GM12864 (cell line): ENCODE measurements around the gene SUCLG2.

Experiments used
- DNase-seq: peaks from one replicate; pipeline ENCODE4 v3.0.0-alpha.2; 2011; ENCODE audit warnings: low read depth
- H3K4me3 ChIP-seq: 2 replicates; pipeline ENCODE4 v1.5.1; 2011; ENCODE audit warnings: mild to moderate bottlenecking, low read depth, low read length, control low read depth
- TF ChIP-seq, protein P1 (sequence below): IDR thresholded peaks from 2 replicates; pipeline ENCODE4 v1.5.1; 2011; ENCODE audit warnings: low read depth, mild to moderate bottlenecking, moderate library complexity, low read length, control low read depth, inconsistent platforms; ENCODE audit errors: missing control alignments

The SUCLG2 gene

DNA sequence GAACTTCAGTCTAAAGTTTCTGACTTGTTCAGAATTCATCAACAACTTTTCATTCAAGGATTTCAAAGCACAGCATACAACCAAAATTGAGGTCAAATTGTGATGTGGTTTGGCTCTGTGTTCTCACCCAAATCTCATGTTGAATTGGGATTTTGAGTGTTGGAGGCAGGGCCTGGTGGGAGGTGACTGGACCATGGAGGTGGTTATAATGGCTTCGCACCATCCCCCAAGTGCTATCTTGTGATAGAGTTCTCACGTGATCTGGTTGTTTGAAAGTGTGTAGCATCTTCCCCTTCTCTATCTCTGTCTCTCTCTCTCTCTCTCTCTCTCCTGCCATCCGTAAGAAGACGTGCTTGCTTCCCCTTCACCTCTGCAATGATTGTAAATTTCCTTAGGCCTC is 19.6 kb upstream of the SUCLG2 start:
- no peak for DNase-seq
- no peak overlapping the region for H3K4me3 ChIP-seq
- TF ChIP-seq, protein P1, sequence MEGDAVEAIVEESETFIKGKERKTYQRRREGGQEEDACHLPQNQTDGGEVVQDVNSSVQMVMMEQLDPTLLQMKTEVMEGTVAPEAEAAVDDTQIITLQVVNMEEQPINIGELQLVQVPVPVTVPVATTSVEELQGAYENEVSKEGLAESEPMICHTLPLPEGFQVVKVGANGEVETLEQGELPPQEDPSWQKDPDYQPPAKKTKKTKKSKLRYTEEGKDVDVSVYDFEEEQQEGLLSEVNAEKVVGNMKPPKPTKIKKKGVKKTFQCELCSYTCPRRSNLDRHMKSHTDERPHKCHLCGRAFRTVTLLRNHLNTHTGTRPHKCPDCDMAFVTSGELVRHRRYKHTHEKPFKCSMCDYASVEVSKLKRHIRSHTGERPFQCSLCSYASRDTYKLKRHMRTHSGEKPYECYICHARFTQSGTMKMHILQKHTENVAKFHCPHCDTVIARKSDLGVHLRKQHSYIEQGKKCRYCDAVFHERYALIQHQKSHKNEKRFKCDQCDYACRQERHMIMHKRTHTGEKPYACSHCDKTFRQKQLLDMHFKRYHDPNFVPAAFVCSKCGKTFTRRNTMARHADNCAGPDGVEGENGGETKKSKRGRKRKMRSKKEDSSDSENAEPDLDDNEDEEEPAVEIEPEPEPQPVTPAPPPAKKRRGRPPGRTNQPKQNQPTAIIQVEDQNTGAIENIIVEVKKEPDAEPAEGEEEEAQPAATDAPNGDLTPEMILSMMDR = no peak

DNA sequence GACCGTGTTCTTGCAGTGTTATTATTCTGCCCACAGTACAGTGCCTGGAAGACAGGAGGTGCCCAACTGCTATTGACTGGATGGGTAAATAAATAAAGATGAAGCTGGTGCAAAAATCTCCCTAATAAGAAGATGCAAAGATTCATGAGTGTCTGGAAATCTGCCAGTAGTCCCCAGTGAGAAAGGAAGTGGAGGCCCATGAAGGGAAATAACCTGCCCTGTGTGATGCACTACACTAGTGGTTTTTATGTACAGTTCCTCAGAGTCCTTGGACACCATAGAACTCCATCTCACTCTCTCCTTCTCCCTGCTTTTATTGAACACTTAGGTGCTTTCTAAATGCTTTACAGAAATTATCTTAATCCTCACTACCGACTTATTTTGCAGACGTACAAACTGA is 8.3 kb upstream of the SUCLG2 start:
- TF ChIP-seq, protein P1 = no peak
- no peak for DNase-seq
- H3K4me3 ChIP-seq = no peak overlapping the region

DNA sequence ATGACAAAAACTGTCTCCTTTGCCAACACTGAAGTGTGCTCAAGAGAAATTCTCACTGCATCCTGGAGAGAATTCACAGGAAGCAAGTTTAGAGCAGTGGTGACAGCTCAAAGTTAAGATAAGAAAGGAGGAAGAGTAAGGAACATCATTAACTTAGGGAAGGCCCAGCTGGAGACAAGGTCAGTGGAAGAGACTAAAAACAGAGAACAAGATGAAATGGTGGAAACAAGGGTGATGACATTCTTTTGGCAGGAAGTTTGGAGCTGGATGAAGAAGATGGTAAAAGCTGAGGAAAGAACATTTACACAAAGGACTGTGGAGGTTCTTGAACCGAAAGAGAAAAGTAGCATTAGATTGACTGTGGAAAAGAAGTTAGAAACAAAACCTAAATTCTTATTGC is 6.7 kb upstream of the SUCLG2 start:
- TF ChIP-seq, protein P1 = no peak
- H3K4me3 ChIP-seq = no peak overlapping the region
- no peak for DNase-seq

DNA sequence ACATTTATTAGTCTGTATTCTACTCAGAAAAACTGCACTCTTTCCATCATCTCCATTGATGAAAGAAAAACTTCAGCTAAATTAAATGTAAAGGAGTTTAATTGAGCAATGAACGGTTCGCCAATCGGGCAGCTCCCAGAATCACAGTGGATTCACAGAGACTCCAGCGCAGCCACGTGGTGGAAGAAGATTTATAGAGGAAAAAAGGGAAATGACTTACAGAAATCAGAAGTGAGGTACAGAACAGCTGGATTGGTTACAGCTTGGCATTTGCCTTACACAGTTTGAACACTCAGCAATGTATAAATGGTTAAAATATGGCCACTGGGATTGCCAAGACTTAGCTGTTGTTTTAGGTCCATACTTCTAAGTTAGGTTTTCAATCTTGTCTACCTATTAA is 2.8 kb upstream of the SUCLG2 start:
- no peak for DNase-seq
- TF ChIP-seq, protein P1 = no peak
- no peak overlapping the region for H3K4me3 ChIP-seq

DNA sequence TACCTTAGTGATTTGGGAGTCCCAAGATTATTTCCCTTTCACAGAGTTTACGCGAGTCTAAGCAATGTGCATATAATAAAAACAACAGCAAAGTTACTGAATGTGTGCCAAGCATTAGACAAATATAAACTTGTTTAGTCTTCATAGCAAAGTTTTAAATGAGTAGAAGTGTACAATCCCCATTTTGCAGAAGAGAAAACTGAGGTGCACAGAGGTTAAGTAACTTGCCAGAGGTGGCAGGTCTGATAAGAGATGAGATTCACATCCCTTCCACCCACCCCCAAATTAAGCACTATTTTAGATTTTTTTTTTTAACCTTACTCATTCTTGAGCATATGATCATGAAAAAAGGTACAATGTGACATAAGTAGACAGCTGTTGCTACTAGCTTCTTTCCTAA is 2.2 kb upstream of the SUCLG2 start:
- H3K4me3 ChIP-seq = no peak overlapping the region
- no peak for DNase-seq
- TF ChIP-seq, protein P1 = no peak

DNA sequence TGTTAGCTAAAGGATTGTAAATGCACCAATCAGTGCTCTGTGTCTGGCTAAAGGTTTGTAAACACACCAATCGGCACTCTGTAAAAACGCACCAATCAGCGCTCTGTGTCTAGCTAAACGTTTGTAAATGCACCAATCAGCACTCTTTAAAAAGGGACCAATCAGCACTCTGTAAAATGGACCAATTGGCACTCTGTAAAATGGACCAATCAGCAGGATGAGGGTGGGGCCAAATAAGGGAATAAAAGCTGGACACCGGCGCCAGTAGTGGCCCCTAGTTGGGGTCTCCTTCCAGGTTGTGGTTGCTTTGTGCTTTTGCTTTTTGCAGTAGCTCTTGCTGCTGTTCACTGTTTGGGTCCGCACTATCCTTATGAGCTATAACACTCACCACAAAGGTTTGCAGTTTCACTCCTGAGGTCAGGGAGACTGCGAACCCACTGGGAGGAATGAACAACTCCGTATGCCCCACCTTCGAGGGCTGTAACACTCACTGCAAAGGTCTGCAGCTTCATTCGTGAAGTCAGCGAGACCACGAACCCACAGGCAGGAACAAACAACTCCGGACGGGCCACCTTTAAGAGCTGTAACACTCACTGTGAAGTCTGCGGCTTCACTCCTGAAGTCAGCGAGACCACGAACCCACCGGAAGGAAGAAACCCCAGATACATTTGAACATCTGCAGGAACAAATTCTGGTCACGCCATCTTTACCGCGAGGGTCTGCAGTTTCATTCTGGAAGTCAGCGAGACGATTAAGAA is 1.1 kb upstream of the SUCLG2 start:
- H3K4me3 ChIP-seq = peak overlapping the region; percentile 95
- TF ChIP-seq, protein P1 = no peak
- peak; percentile 77 for DNase-seq

DNA sequence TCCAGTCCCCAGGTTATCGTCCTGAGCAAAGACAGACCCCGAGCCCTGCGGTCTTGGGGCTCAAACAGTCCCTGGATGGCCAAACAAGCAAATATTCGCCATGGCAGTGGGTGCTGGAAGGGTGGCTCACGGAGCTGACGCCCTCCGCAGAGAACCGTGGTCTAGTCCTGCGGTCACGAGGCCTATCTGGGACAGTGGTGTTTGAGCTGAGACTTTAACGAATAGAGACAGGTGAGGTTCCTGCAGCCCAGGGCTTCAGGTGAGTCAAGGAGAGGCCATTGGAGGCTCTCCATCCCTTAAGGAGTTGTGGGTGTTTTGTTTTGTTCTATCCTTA is 399 bp upstream of the SUCLG2 start:
- no peak for DNase-seq
- TF ChIP-seq, protein P1 = no peak
- H3K4me3 ChIP-seq = peak overlapping the region; percentile 95
